NOMO-1 treated with dmso at 0.1 percent for 144 hours (cell line): ENCODE results near the gene PPFIA1.

Experiments used
- DNase-seq: peaks from one replicate; lab custom pipeline; 2025; ENCODE audit not compliant: unreplicated experiment; lab: John Stamatoyannopoulos, UW

PPFIA1 gene

DNA sequence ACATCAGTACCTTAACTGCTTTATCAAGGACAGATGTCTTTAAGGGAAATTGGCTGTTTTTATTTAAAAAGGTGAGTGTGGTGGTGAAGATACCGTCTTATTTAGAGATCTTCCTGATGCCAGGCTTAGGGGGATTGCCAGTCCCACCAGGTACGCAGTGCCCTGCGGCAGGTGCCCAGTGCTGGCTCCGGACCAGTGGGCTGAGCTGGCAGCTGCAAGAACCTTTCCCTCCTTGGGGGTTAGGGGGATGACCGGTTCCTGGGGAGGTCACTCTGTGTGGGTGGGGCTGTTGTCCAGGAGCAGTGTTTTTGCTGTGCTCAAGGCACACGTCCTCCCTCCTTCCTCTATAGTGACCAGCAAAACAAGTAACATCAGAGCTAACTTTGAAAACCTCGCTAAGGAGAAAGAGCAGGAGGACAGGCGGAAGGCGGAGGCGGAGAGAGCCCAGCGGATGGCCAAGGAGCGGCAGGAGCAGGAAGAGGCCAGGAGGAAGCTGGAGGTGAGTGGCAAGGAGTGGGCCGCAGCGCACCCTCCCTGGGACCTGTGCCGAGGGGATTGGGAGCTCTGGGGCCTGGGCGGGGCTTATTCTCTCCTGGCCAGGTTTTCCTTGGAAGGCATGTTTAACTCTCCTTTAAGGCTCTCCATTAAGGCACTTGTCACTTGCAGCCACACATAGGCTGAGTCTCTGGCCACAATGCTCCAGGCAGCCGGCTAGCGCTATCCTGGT is 158.4 kb downstream of the PPFIA1 start:
- DNase-seq: no peak

- DNase-seq: no peak
These were observed 158.9 kb downstream of the PPFIA1 start for GRCh38 chr11:70429428-70429705.

DNA sequence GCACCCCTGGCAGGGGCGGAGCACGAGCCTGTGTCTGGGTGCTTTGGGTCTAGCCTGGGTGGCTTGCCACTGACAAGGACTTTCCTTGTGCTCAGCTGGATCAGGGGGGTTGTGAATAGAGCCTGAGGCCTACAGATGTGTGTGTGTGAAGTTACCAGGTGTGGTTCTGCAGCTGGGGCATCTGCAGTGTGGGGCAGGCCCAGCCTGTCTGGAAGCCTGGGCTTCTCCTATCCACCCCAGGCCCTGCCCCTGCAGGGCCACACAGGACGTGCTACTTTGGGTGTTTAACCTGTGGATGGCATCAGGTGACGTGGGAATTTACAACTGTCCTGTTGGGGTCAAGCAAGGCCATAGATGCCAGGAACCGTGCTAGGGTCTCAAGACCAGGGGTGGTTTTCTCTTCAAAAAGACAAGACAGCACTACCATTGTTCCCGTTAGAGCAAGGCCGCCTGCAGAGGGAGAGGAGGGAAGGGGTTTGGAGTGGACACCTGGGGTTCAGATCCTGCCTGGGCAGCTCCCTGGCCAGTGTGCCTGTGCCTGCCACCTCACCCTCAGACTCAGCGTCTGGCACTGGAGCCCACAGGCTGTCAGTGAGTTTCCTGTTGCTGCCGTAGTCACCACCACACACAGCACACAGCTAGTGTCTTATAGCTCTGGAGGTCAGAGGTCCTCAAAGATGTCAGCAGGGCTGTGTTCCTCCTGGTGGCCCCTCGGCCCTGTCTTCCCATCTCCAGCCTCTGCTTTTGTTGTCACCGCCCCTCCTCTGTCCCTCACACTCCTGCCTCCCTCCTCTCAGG is 159.4 kb downstream of the PPFIA1 start:
- DNase-seq: no peak

GRCh38 chr11:70430671-70431574 is 160.4 kb downstream of the PPFIA1 start:
- DNase-seq: no peak

- no peak for DNase-seq
These were observed 161.1 kb downstream of the PPFIA1 start for GRCh38 chr11:70431611-70432010.

- no peak for DNase-seq
These were observed 161.6 kb downstream of the PPFIA1 start for GRCh38 chr11:70432065-70432464.

DNA sequence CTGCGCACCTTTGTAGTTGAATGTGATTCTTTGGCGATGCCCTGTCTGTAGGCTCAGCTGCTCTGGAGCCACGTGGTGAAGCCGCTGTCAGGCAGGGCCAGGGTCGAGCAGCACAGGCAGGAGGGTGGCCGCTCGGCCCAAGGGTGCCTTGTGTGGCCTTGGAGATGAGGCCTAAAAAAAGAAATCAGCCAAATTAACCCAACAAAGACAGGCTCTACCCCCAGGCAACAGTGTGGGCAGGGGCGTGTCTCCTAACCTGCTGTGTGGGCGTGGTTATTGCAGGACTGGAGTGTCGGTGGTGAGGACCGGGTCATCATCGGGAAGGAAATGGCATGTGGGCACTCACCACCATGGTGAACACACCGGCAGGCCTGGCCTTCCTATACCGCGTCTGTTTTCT is 162.1 kb downstream of the PPFIA1 start:
- no peak for DNase-seq

DNA sequence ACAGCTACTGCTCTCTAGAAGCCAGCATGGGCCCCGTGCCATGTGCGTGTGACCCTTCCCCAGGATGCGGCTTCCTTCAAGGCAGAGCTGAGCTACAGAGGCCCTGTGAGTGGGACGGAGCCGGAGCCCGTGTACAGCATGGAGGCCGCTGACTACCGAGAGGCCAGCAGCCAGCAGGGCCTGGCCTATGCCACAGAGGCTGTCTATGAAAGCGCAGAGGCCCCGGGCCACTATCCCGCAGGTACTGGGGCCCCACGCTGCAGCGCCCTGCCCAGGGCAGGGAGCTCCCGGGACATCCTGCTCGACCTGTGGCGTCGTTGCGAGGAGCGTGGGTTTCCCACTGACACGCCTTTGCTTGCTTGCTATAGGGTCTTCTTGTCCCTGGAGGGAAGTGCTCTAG is 162.5 kb downstream of the PPFIA1 start:
- no peak for DNase-seq

GRCh38 chr11:70433526-70433925 is 163.0 kb downstream of the PPFIA1 start:
- DNase-seq: no peak
